ENCODE measurements around the gene SHE. TPM values are rescaled to one million over a fixed set of nuclear protein-coding genes. Genes with fewer than 3 reads are reported as not detected.

Gene SHE
- total RNA-seq, 2 experiments from 2014 or later, result not detected

GRCh38 chr1:154496383-154496782 is 5.8 kb downstream of the SHE start:
- peak overlapping the region; percentile 65; the same call in 1 of the 2 replicates for H2AFZ ChIP-seq (ENCODE audit: low read length)
- H3K79me2 ChIP-seq (ENCODE audit: insufficient read depth, low read depth, low read length), result no peaks in the 10 kb centered on the region
- no peaks in the 10 kb centered on the region for H3K9me2 ChIP-seq (ENCODE audit: insufficient read depth, low read length)
- no peaks in the 10 kb centered on the region for H4K20me1 ChIP-seq (ENCODE audit: insufficient read depth, low read length)
- no peak for DNase-seq (ENCODE audit: low spot score)
- peak overlapping the region; percentile 57 for H3K4me2 ChIP-seq (ENCODE audit: low read length)
- H3K27ac ChIP-seq (ENCODE audit: low read depth, low read length, poor library complexity, severe bottlenecking), result peak overlapping the region; percentile 31
- peaks cover 47% of the 10 kb centered on the region for H3K4me1 ChIP-seq (ENCODE audit: insufficient read depth, low read length, poor library complexity, severe bottlenecking)
- POLR2A ChIA-PET, result no interaction called here
- H3K9me3 ChIP-seq (ENCODE audit: low read length), result no peaks in the 10 kb centered on the region
- intact Hi-C loops (cut with micrococcal nuclease; ENCODE audit: unreplicated experiment), result no loop called here
- CTCF ChIA-PET (ENCODE audit: unreplicated experiment), result interaction anchor here (0.7 kb wide), 1 partner anchor 15 kb away, joined by 3 read pairs; no protein-coding TSS in a partner anchor
- TF ChIP-seq CTCF (conservative IDR thresholded peaks at IDR 0.05; ENCODE audit: low read length), result no peak
- TF ChIP-seq EZH2phosphoT487 (IDR thresholded peaks at IDR 0.05; ENCODE audit: borderline replicate concordance, low read depth, low read length), result no peak
- BruUV-seq (replicated peaks), result no TSS peak
- peak overlapping the region; percentile 4 for H3K4me3 ChIP-seq (ENCODE audit: low read depth, low read length, poor library complexity, severe bottlenecking)
- H3K36me3 ChIP-seq (ENCODE audit: insufficient read depth, low read length), result no peaks in the 10 kb centered on the region

- BruUV-seq (replicated peaks), result no TSS peak
- no peak overlapping the region for H3K27ac ChIP-seq (ENCODE audit: low read depth, low read length, poor library complexity, severe bottlenecking)
- ChIA-PET POLR2A (no interaction called here), CTCF (ENCODE audit: unreplicated experiment) (no interaction called here)
- DNase-seq (ENCODE audit: low spot score), result peak; percentile 23
- H3K79me2 ChIP-seq (ENCODE audit: insufficient read depth, low read depth, low read length), result no peaks in the 10 kb centered on the region
- no peaks in the 10 kb centered on the region for H3K9me2 ChIP-seq (ENCODE audit: insufficient read depth, low read length)
- H3K4me2 ChIP-seq (ENCODE audit: low read length), result peak overlapping the region; percentile 57
- H3K9me3 ChIP-seq (ENCODE audit: low read length), result no peaks in the 10 kb centered on the region
- intact Hi-C loops (cut with micrococcal nuclease; ENCODE audit: unreplicated experiment), result no loop called here
- H2AFZ ChIP-seq (ENCODE audit: low read length), result peak overlapping the region; percentile 65
- peaks cover 47% of the 10 kb centered on the region for H3K4me1 ChIP-seq (ENCODE audit: insufficient read depth, low read length, poor library complexity, severe bottlenecking)
- H3K36me3 ChIP-seq (ENCODE audit: insufficient read depth, low read length), result no peaks in the 10 kb centered on the region
- H3K4me3 ChIP-seq (ENCODE audit: low read depth, low read length, poor library complexity, severe bottlenecking), result no peak overlapping the region
- TF ChIP-seq EZH2phosphoT487 (IDR thresholded peaks at IDR 0.05; ENCODE audit: borderline replicate concordance, low read depth, low read length), result no peak
- H4K20me1 ChIP-seq (ENCODE audit: insufficient read depth, low read length), result no peaks in the 10 kb centered on the region
Measured at GRCh38 chr1:154495496-154496273, 6.5 kb downstream of the SHE start.

- Histone ChIP-seq H3K9me2 (ENCODE audit: insufficient read depth, low read length) (no peaks in the 10 kb centered on the region), H3K36me3 (ENCODE audit: insufficient read depth, low read length) (no peaks in the 10 kb centered on the region), H3K4me2 (ENCODE audit: low read length) (peak overlapping the region; percentile 60), H2AFZ (ENCODE audit: low read length) (peak overlapping the region; percentile 85), H4K20me1 (ENCODE audit: insufficient read depth, low read length) (no peaks in the 10 kb centered on the region), H3K27ac (ENCODE audit: low read depth, low read length, poor library complexity, severe bottlenecking) (no peak overlapping the region), H3K9me3 (ENCODE audit: low read length) (no peaks in the 10 kb centered on the region), H3K4me1 (ENCODE audit: insufficient read depth, low read length, poor library complexity, severe bottlenecking) (peaks cover 47% of the 10 kb centered on the region), H3K79me2 (ENCODE audit: insufficient read depth, low read depth, low read length) (no peaks in the 10 kb centered on the region), H3K4me3 (ENCODE audit: low read depth, low read length, poor library complexity, severe bottlenecking) (peak overlapping the region; percentile 12)
- peak; percentile 54 for DNase-seq (ENCODE audit: low spot score)
- intact Hi-C loops (cut with micrococcal nuclease; ENCODE audit: unreplicated experiment), result no loop called here
- BruUV-seq (replicated peaks), result no TSS peak
- CTCF ChIA-PET (ENCODE audit: unreplicated experiment), result no interaction called here
- POLR2A ChIA-PET, result interaction anchor here (0.8 to 1.2 kb wide), 2 partner anchors 13 to 25 kb away, joined by 3 to 5 read pairs; no protein-coding TSS in a partner anchor
- TF ChIP-seq CTCF (conservative IDR thresholded peaks at IDR 0.05; ENCODE audit: low read length) (no peak), EZH2phosphoT487 (IDR thresholded peaks at IDR 0.05; ENCODE audit: borderline replicate concordance, low read depth, low read length) (no peak)
Measured at GRCh38 chr1:154493276-154493675, 8.9 kb downstream of the SHE start.

All from OCI-LY7 (cell line).